Natural killer cell (primary cell): Measurements from ENCODE around the gene BPIFB6. TPM values are rescaled to one million over a fixed set of nuclear protein-coding genes. Genes with fewer than 3 reads are reported as not detected.

Source experiments
- ATAC-seq, 3 donors: fragments of 150-1000 bp in 2 of 3; fragments of 200-7000 bp in 1 of 3; cut with Tn5 transposase; 1 replicate in 1 of 3; 2 replicates in 2 of 3; pipeline ENCODE4 v1.10.0; 2021; ENCODE audit warnings: mild to moderate bottlenecking in 2 of 3, moderate library complexity in 2 of 3
- DNase-seq, 2 donors: peaks; one replicate each; pipeline versions ENCODE4 v3.0.0 to v3.0.0-alpha.2; 2013 to 2021; ENCODE audit warnings: mixed read lengths in 1 of 2
- H3K27ac ChIP-seq: one replicate; pipeline ENCODE4 v1.5.1; 2013; ENCODE audit warnings: mild to moderate bottlenecking, low read length
- H3K27me3 ChIP-seq: one replicate; pipeline ENCODE4 v1.6.1; 2013; ENCODE audit warnings: low read length; ENCODE audit not compliant: control insufficient read depth, insufficient read depth
- H3K36me3 ChIP-seq: one replicate; pipeline ENCODE4 v1.6.1; 2013; ENCODE audit warnings: low read length; ENCODE audit not compliant: control insufficient read depth, insufficient read depth
- H3K4me1 ChIP-seq: one replicate; pipeline ENCODE4 v1.6.1; 2013; ENCODE audit warnings: low read length; ENCODE audit not compliant: control insufficient read depth, insufficient read depth
- H3K4me3 ChIP-seq: one replicate; pipeline ENCODE4 v1.5.1; 2013; ENCODE audit warnings: low read length
- H3K9me3 ChIP-seq: one replicate; pipeline ENCODE4 v1.6.1; 2013; ENCODE audit warnings: low read length; ENCODE audit not compliant: control insufficient read depth, insufficient read depth
- H3K27ac Mint-ChIP-seq, 2 donors: one replicate each; pipeline ENCODE4 v1.8.0; 2022; ENCODE audit warnings: mild to moderate bottlenecking in 2 of 2, mixed read lengths in 2 of 2, moderate library complexity in 1 of 2
- H3K27me3 Mint-ChIP-seq, 2 donors: one replicate each; pipeline ENCODE4 v1.8.0; 2022; ENCODE audit warnings: low read depth in 2 of 2, mixed read lengths in 2 of 2
- H3K36me3 Mint-ChIP-seq: one replicate; pipeline ENCODE4 v1.8.0; 2022; ENCODE audit warnings: mixed read lengths
- H3K4me1 Mint-ChIP-seq, 2 donors: one replicate each; pipeline ENCODE4 v1.8.0; 2022; ENCODE audit warnings: mixed read lengths in 2 of 2
- H3K4me3 Mint-ChIP-seq: one replicate; pipeline ENCODE4 v1.8.0; 2022; ENCODE audit warnings: mild to moderate bottlenecking, moderate library complexity, mixed read lengths
- H3K9me3 Mint-ChIP-seq, 2 donors: one replicate each; pipeline ENCODE4 v1.8.0; 2022; ENCODE audit warnings: mixed read lengths in 2 of 2
- CTCF ChIP-seq: fragments of 200-600 bp; IDR thresholded peaks from one replicate; pipeline ENCODE4 v1.8.0; 2022; ENCODE audit warnings: antibody characterized with exemption
- WGBS: methylation state at CpG from one replicate; pipeline ENCODE4 v1.1.7; 2013; ENCODE audit warnings: missing lambda C conversion rate; ENCODE audit not compliant: insufficient coverage; 5-methylcytosine and 5-hydroxymethylcytosine counted together
- intact Hi-C: fragments of 100-400 bp; cut with micrococcal nuclease; formaldehyde crosslinking; loops from one replicate; pipeline ENCODE4 v1.14.2; 2022
- total RNA-seq, 4 donors: library from RNA; stranded (reverse); fragments of 120-200 nt in 1 of 4; gene quantifications; one replicate each; pipeline versions ENCODE4 v1.2.3 to v1.2.4, GENCODE V29; 2013 to 2022

Gene BPIFB6
- total RNA-seq = not detected
- total RNA-seq (2013) = not detected

GRCh38 chr20:33031531-33031930 lies at the start of gene BPIFB6:
Gene BPIFB6, plus strand, starts transcription at chr20:33031648. Its CDS starts 0 bp downstream, at chr20:33031648.
- no peaks in the 10 kb centered on the region for H3K36me3 Mint-ChIP-seq
- 94% methylated on average over 9 of the region's 10 CpGs for WGBS
- H3K4me1 ChIP-seq = no peaks in the 10 kb centered on the region
- no peaks in the 10 kb centered on the region for H3K27me3 ChIP-seq
- no peak for DNase-seq
- H3K9me3 ChIP-seq = no peaks in the 10 kb centered on the region
- H3K27ac ChIP-seq = no peak within 1 kb of the TSS
- H3K4me1 Mint-ChIP-seq = no peaks in the 10 kb centered on the region
- intact Hi-C loops = no loop called here
- no peak for TF ChIP-seq CTCF
- H3K27ac Mint-ChIP-seq = no peak within 1 kb of the TSS
- no peak within 1 kb of the TSS for H3K4me3 ChIP-seq
- ATAC-seq = no peak
- H3K4me3 Mint-ChIP-seq = no peak within 1 kb of the TSS
- no peaks in the 10 kb centered on the region for H3K36me3 ChIP-seq
- no peaks in the 10 kb centered on the region for H3K27me3 Mint-ChIP-seq
- no peaks in the 10 kb centered on the region for H3K9me3 Mint-ChIP-seq

GRCh38 chr20:32982617-32983458 lies 48.6 kb upstream of the BPIFB6 start:
- H3K9me3 ChIP-seq = no peaks in the 10 kb centered on the region
- Mint-ChIP-seq H3K4me1 (no peaks in the 10 kb centered on the region), H3K9me3 (no peaks in the 10 kb centered on the region), H3K27me3 (no peaks in the 10 kb centered on the region), H3K36me3 (no peaks in the 10 kb centered on the region), H3K4me3 (no peak overlapping the region), H3K27ac (no peak overlapping the region)
- no peaks in the 10 kb centered on the region for H3K4me1 ChIP-seq
- ATAC-seq (no peak), DNase-seq (no peak)
- intact Hi-C loops = no loop called here
- WGBS = 94% methylated on average over 10 of the region's 10 CpGs
- no peak overlapping the region for H3K27ac ChIP-seq
- H3K36me3 ChIP-seq = no peaks in the 10 kb centered on the region
- TF ChIP-seq CTCF = no peak
- H3K27me3 ChIP-seq = no peaks in the 10 kb centered on the region
- no peak overlapping the region for H3K4me3 ChIP-seq

GRCh38 chr20:32983459-32984112 lies 47.9 kb upstream of the BPIFB6 start:
- intact Hi-C loops = no loop called here
- Mint-ChIP-seq H3K4me3 (no peak overlapping the region), H3K9me3 (no peaks in the 10 kb centered on the region), H3K27ac (no peak overlapping the region), H3K27me3 (no peaks in the 10 kb centered on the region), H3K4me1 (no peaks in the 10 kb centered on the region), H3K36me3 (no peaks in the 10 kb centered on the region)
- ATAC-seq (no peak), DNase-seq (no peak)
- Histone ChIP-seq H3K4me3 (no peak overlapping the region), H3K27me3 (no peaks in the 10 kb centered on the region), H3K4me1 (no peaks in the 10 kb centered on the region), H3K27ac (no peak overlapping the region), H3K36me3 (no peaks in the 10 kb centered on the region), H3K9me3 (no peaks in the 10 kb centered on the region)
- TF ChIP-seq CTCF = no peak
- 92% methylated on average over 11 of the region's 12 CpGs for WGBS
